Adrenal gland (tissue), 5 donors: ENCODE results near the gene SDK1.

Experiments
- POLR2A ChIP-seq, 2 donors: fragments of 450-650 bp; IDR thresholded peaks; one replicate each; pipeline ENCODE4 v1.6.1; 2017; ENCODE audit warnings: antibody characterized with exemption in 2 of 2, mild to moderate bottlenecking in 2 of 2, moderate library complexity in 1 of 2
- TF ChIP-seq, protein P1 (sequence below), 6 experiments: fragments of 450-650 bp in 4 of 6; fragments of 200-600 bp in 2 of 6; sonication (generic) in 1 of 6; IDR thresholded peaks; 1 replicate in 5 of 6; 2 replicates in 1 of 6; pipeline versions ENCODE4 v1.5.1 to v1.8.0; 2016 to 2021; ENCODE audit warnings: antibody characterized with exemption in 6 of 6, mild to moderate bottlenecking in 2 of 6, moderate library complexity in 1 of 6
- donor health status: DM: no; HTN: no; CAD: no.

GRCh38 chr7:4050126-4050660 lies 749.1 kb downstream of the SDK1 start:
- TF ChIP-seq, protein P1, sequence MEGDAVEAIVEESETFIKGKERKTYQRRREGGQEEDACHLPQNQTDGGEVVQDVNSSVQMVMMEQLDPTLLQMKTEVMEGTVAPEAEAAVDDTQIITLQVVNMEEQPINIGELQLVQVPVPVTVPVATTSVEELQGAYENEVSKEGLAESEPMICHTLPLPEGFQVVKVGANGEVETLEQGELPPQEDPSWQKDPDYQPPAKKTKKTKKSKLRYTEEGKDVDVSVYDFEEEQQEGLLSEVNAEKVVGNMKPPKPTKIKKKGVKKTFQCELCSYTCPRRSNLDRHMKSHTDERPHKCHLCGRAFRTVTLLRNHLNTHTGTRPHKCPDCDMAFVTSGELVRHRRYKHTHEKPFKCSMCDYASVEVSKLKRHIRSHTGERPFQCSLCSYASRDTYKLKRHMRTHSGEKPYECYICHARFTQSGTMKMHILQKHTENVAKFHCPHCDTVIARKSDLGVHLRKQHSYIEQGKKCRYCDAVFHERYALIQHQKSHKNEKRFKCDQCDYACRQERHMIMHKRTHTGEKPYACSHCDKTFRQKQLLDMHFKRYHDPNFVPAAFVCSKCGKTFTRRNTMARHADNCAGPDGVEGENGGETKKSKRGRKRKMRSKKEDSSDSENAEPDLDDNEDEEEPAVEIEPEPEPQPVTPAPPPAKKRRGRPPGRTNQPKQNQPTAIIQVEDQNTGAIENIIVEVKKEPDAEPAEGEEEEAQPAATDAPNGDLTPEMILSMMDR (IDR thresholded peaks at IDR 0.05), result no peak
- no peak for TF ChIP-seq POLR2A (IDR thresholded peaks at IDR 0.05)
